Duodenal mucosa (tissue), 2 donors: ENCODE results near the gene LRCH1.

Experiments used
- H3K27ac ChIP-seq: one replicate; pipeline ENCODE4 v1.7.0; 2013; ENCODE audit warnings: low read depth, low read length
- H3K27me3 ChIP-seq, 2 donors: one replicate each; pipeline ENCODE4 v1.7.0; 2013; ENCODE audit warnings: low read length in 2 of 2, control low read depth in 1 of 2; ENCODE audit not compliant: insufficient read depth in 2 of 2, control insufficient read depth in 1 of 2
- H3K36me3 ChIP-seq, 2 donors: one replicate each; pipeline ENCODE4 v1.7.0; 2013; ENCODE audit warnings: low read length in 2 of 2, control low read depth in 1 of 2; ENCODE audit not compliant: insufficient read depth in 2 of 2, control insufficient read depth in 1 of 2
- H3K4me1 ChIP-seq, 2 donors: one replicate each; pipeline ENCODE4 v1.7.0; 2013; ENCODE audit warnings: low read length in 2 of 2, control low read depth in 1 of 2; ENCODE audit not compliant: insufficient read depth in 2 of 2, control insufficient read depth in 1 of 2
- H3K4me3 ChIP-seq, 2 donors: one replicate each; pipeline ENCODE4 v1.7.0; 2013; ENCODE audit warnings: low read length in 2 of 2, low read depth in 1 of 2
- H3K9ac ChIP-seq, 2 donors: one replicate each; pipeline ENCODE4 v1.7.0; 2013; ENCODE audit warnings: low read length in 2 of 2, low read depth in 1 of 2
- H3K9me3 ChIP-seq, 2 donors: one replicate each; pipeline ENCODE4 v1.7.0; 2013; ENCODE audit warnings: low read length in 2 of 2, control low read depth in 1 of 2; ENCODE audit not compliant: control insufficient read depth in 1 of 2

Gene LRCH1

GRCh38 chr13:46620471-46620870, 67.5 kb downstream of the LRCH1 start:
- H3K4me3 ChIP-seq = no peak overlapping the region
- H3K9me3 ChIP-seq = no peaks in the 10 kb centered on the region
- H3K4me1 ChIP-seq = peaks cover 33 to 45% of the 10 kb centered on the region in 2 donors
- H3K36me3 ChIP-seq = no peaks in the 10 kb centered on the region
- no peak overlapping the region for H3K9ac ChIP-seq
- H3K27ac ChIP-seq = no peak overlapping the region
- no peaks in the 10 kb centered on the region for H3K27me3 ChIP-seq

- Histone ChIP-seq H3K27ac (no peak overlapping the region), H3K9me3 (no peaks in the 10 kb centered on the region), H3K4me3 (no peak overlapping the region), H3K27me3 (no peaks in the 10 kb centered on the region), H3K36me3 (no peaks in the 10 kb centered on the region), H3K9ac (no peak overlapping the region), H3K4me1 (peaks cover 35 to 39% of the 10 kb centered on the region in 2 donors)
Observed at GRCh38 chr13:46621133-46621532, 68.2 kb downstream of the LRCH1 start.

GRCh38 chr13:46621792-46622629, 69.0 kb downstream of the LRCH1 start:
- Histone ChIP-seq H3K27ac (no peak overlapping the region), H3K36me3 (no peaks in the 10 kb centered on the region), H3K27me3 (no peaks in the 10 kb centered on the region), H3K9me3 (no peaks in the 10 kb centered on the region), H3K9ac (no peak overlapping the region), H3K4me3 (no peak overlapping the region), H3K4me1 (peaks cover 35% of the 10 kb centered on the region in 2 donors)

- Histone ChIP-seq H3K27ac (no peak overlapping the region), H3K36me3 (no peaks in the 10 kb centered on the region), H3K9ac (no peak overlapping the region), H3K9me3 (no peaks in the 10 kb centered on the region), H3K4me3 (no peak overlapping the region), H3K27me3 (no peaks in the 10 kb centered on the region), H3K4me1 (peaks cover 35% of the 10 kb centered on the region in 2 donors)
Observed at GRCh38 chr13:46622630-46623256, 69.8 kb downstream of the LRCH1 start.

GRCh38 chr13:46624353-46624752, 71.4 kb downstream of the LRCH1 start:
- no peaks in the 10 kb centered on the region for H3K9me3 ChIP-seq
- no peaks in the 10 kb centered on the region for H3K27me3 ChIP-seq
- no peak overlapping the region for H3K9ac ChIP-seq
- H3K36me3 ChIP-seq = no peaks in the 10 kb centered on the region
- H3K4me3 ChIP-seq = no peak overlapping the region
- H3K4me1 ChIP-seq = peaks cover 35 to 41% of the 10 kb centered on the region in 2 donors
- no peak overlapping the region for H3K27ac ChIP-seq

GRCh38 chr13:46624821-46625220, 71.9 kb downstream of the LRCH1 start:
- H3K36me3 ChIP-seq = no peaks in the 10 kb centered on the region
- H3K4me3 ChIP-seq = no peak overlapping the region
- H3K9ac ChIP-seq = no peak overlapping the region
- peaks cover 35 to 43% of the 10 kb centered on the region in 2 donors for H3K4me1 ChIP-seq
- H3K27ac ChIP-seq = no peak overlapping the region
- no peaks in the 10 kb centered on the region for H3K9me3 ChIP-seq
- no peaks in the 10 kb centered on the region for H3K27me3 ChIP-seq

GRCh38 chr13:46627462-46627861, 74.5 kb downstream of the LRCH1 start:
- no peak overlapping the region for H3K27ac ChIP-seq
- peaks cover 28 to 33% of the 10 kb centered on the region in 2 donors for H3K4me1 ChIP-seq
- no peak overlapping the region for H3K9ac ChIP-seq
- no peak overlapping the region for H3K4me3 ChIP-seq
- no peaks in the 10 kb centered on the region for H3K27me3 ChIP-seq
- H3K36me3 ChIP-seq = no peaks in the 10 kb centered on the region
- H3K9me3 ChIP-seq = no peaks in the 10 kb centered on the region

- peaks cover 24 to 31% of the 10 kb centered on the region in 2 donors for H3K4me1 ChIP-seq
- H3K9ac ChIP-seq = no peak overlapping the region
- H3K27me3 ChIP-seq = no peaks in the 10 kb centered on the region
- no peak overlapping the region for H3K27ac ChIP-seq
- H3K4me3 ChIP-seq = no peak overlapping the region
- H3K36me3 ChIP-seq = no peaks in the 10 kb centered on the region
- H3K9me3 ChIP-seq = no peaks in the 10 kb centered on the region
Observed at GRCh38 chr13:46628622-46629365, 75.8 kb downstream of the LRCH1 start.

GRCh38 chr13:46629811-46630413, 76.9 kb downstream of the LRCH1 start:
- H3K4me1 ChIP-seq = peaks cover 24 to 31% of the 10 kb centered on the region in 2 donors
- H3K9ac ChIP-seq = no peak overlapping the region
- H3K36me3 ChIP-seq = no peaks in the 10 kb centered on the region
- no peak overlapping the region for H3K27ac ChIP-seq
- H3K9me3 ChIP-seq = no peaks in the 10 kb centered on the region
- H3K4me3 ChIP-seq = no peak overlapping the region
- H3K27me3 ChIP-seq = no peaks in the 10 kb centered on the region
